ENCODE measurements around the gene INTS1.

The INTS1 gene

GRCh38 chr7:1542841-1543747, 38.9 kb upstream of the INTS1 start:
- no peak for DNase-seq

- no peak for DNase-seq
These were observed 38.1 kb upstream of the INTS1 start for GRCh38 chr7:1542329-1542728.

GRCh38 chr7:1541431-1542162, 37.4 kb upstream of the INTS1 start:
- no peak for DNase-seq

DNA sequence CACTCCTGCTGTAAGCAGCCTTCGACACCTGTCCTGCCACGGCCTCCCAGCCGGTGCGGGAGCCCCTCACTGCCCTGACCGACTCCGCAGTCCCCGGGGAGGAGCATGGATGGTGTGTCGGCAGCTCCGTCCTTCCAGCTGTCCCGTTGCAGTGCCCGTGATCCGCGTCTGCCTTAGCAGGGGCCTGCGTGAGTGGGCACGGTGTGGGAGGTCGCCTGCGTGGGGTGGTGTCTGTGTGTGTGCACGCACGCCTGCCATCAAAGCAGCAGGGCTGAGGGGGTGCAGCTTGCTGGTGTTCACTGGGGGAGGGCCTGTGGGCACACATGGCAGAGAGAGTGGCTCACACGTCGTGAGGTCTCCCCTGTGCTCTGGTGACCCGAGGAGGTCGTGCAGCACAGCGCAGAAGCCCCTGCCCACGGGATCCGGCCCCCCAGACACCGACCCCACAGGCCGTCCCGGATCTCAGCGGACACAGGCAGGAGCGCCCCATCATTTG, 36.6 kb upstream of the INTS1 start:
- no peak for DNase-seq

- DNase-seq: no peak
These were observed 35.9 kb upstream of the INTS1 start for GRCh38 chr7:1539882-1540775.

DNA sequence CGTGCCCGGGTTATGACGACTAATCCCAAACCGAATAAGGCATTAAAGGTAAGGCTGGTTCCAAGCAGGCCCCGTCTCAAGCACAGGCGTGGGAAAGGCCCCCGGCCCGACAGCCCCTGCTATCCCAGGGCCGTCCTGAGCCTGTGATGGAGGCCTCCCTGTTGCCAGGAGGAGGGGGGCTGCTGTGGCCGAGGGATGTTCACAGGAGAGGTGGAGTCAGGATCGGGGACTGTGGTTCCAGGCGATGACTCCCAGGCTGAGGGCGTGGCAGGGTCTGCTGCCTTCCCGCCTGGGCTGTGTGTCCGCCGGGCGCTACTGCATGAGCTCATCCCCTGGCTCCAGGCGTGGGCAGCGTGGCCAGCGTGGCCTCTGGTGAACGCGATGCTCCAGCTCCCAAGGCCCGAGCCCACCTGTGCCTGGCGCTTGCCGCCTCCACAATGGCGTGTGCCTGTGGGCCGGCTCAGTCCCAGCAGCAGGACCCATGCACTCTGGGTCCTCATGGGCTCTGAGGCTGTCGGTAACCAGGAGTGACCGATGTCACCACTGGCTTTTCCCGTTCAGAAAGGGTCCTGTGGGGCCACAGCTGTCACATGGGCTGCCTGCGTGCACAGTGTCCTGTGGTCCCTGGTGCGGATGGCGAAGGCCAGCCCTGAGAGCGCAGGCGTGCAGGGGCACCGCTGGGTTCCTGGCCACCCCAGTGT, 35.1 kb upstream of the INTS1 start:
- DNase-seq: no peak

DNA sequence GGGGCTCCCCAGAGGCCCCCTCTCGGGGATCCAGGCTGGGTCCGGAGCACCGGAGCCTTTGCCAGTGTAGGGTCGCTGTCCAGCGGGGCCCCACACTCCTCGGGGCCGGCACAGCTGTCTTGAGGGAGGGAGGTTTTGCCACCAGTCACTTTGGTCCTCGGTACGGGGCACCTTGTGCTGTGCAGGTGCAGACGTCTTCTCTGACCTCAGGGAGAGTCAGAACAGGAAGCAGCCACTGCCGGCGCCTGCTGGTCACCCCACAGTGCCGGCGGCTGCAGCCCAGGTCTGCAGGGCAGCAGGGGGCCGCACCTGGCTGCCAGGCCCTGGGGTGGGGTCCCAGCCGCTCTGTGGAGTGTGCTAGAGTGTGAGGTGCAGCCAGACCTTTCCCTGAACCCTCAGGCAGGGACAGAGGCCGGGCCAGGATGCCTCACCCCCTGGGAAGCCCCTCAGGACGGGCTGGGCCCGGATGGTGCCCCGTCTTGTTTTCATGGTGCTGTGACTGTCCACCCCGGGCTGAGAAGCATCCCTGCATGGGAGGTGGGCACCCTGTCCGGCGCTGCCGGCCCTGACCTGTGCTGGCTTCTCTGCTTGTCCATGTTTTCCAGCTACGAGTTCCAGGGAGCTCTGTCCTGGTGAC, 34.5 kb upstream of the INTS1 start:
- DNase-seq: no peak

- peak; percentile 41 for DNase-seq
These were observed 33.6 kb upstream of the INTS1 start for GRCh38 chr7:1537535-1538412.

DNA sequence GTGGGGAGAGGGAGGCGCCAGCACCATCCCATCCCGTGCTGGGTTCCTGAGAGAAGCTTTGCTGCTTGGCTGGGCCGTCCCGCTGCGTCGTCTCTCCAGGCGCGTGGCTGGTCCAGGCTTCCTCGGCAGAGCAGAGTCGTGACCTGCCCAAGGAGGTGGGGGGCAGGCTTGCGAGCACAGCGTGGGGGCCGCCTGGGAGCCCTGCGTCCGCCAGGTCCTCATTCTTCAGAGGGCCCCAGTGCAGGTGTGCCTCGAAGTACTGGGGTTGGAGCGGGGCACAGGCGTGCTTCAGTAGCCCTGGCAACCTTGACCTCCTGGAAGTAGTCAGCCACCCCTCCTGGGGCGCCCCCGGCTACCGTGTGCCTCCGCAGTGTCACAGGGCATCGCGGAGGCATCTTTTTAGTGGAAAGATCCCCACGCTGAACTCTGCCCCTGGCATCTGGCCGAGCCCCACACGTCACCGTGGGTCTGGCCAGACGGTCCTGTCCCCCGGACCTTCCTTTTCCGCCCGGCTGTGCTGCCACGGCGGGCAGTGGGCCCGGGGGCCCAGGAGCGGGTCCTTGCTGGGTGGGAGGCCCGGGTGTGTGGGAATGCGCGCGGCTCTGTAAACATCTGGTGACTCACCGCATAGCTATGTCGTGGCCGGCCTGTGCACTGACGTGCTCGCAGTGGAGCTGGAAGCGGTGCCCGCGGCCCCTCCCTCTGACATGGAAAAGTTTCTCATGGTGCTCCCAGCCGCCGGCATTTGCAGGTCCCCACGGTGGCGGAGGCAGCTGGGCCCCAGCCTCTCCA, 32.8 kb upstream of the INTS1 start:
- DNase-seq: no peak

DNA sequence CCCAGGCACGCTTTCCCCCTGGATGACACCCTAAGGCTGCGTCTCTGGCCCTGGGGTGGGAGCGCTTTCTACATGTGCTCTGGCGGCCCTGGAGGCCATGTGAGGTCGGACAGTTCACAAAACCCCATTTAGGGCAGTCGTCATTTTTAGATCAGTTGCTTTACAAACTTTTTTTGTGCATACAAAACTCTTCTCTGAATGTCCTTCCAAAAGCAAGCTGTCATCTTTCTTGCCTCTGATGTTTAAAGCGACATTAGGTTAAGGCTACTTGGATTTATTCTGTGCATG, 32.2 kb upstream of the INTS1 start:
- no peak for DNase-seq

- DNase-seq: no peak
These were observed 31.7 kb upstream of the INTS1 start for GRCh38 chr7:1535701-1536454.

- no peak for DNase-seq
These were observed 30.9 kb upstream of the INTS1 start for GRCh38 chr7:1535100-1535458.

DNA sequence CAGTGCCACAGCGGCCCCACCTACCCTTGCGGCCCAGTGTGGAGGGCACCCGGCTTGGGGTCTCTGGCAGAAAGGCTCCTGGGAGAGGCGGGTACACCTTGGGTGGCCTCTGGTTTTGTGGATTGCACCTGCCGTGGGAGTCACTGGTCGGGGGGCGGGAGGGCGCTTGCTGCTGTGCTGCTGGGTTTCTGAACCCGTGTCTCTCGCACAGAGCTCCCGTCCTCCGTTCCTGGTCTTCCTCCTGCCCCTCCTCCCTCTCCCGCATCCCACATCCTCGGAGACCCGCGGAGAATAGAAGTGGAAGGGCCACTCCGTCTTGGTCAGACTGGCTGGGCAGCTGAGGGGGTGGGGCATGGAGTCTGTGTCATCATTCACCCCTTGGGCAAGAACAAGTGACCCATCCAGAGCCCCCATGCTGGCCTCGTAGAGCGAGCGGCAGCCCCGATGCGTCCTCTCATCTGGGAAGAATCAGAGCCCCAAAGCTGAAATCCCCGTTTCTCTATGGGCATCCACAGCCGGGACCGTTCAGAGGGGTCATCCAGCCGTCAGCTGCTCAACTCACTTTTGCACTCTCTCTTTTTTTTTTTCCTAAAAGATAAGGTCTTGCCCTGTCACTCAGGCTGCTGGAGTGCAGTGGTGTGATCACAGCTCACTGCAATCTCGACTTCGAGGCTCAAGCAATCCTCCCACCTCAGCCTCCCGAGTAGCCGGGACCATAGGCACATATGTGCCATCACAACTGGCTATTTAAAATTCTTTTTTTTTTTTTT, 30.3 kb upstream of the INTS1 start:
- DNase-seq: no peak

- DNase-seq: no peak
These were observed 29.5 kb upstream of the INTS1 start for GRCh38 chr7:1533547-1534329.

GRCh38 chr7:1533255-1533546, 29.0 kb upstream of the INTS1 start:
- no peak for DNase-seq

- no peak for DNase-seq
These were observed 28.5 kb upstream of the INTS1 start for GRCh38 chr7:1532456-1533254.

DNA sequence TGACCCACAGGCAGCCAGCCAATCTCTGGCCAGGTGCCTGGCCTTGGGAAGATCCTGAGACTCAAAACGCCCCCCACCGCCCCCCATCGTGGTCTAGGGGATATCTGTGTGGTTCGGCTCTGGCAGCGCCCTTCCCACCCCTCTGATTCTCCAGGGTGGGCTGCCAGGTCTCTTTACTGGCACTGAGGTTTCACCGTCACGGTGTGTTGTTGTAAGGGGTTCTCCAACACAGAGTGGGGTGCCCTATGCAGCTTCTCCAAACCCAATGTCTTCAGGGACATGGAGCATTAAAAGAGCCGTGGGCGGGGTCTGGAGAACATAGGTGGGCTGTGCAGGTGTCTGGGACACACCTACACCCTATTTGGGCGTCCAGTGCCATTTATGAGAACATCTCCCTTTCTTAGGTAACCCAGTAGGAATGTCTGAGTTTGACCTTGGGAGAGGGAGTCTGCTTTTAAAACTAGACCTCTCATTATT, 27.8 kb upstream of the INTS1 start:
- DNase-seq: no peak
